Stimulated activated CD4-positive, alpha-beta T cell treated with anti-CD3 and anti-CD28 coated beads, TNF-alpha, amount 100 ng/mL, for 48 hours (primary cell): ENCODE data around the gene NDUFS3.

Experiments used
- DNase-seq, 3 donors: peaks; one replicate each; pipeline ENCODE4 v3.0.0-alpha.2; 2020; ENCODE audit warnings: low read depth in 3 of 3

The NDUFS3 gene

DNA sequence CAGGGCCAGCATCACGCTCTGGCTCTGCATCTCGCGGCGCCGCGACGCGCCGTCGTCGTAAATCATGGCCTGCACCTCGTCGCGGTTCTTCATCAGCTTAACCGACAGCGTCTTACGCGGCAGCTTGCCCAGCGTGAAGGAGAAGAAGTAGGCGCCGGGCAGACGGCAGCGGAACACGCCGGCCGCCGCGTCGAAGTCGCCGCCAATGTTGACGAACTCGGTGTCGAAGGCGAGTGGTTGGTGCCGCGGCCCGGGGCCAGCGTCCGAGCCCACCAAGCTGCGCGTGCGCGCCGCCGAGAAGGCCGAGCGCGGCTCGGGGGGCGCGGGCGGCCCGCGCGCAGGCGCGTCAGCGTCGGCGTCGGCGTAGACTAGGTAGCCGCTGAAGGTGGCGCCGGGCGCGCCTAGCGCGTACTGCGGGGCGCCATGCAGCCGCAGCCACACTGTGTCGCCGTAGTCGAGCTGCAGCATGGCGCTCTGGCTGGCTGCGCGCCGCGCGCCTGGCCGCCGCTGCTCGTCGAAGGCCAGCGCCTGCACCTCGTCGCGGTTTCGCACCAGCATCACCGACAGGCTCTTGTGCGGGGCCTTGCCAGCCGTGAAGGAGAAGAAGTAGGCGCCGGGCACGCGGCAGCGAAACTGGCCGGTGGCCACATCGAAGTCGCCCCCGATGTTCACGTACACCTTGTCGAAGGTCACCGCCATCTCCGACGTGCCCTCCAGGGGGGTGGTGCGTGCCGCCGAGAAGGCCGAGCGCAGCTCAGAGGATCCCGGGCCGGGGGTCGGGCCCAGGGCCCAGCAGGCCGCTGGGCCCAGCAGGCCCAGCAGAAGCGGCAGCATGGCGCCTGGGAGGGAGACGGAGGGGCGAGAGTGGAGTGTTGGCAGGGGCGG, 11.3 kb downstream of the NDUFS3 start:
- DNase-seq: no peak

DNA sequence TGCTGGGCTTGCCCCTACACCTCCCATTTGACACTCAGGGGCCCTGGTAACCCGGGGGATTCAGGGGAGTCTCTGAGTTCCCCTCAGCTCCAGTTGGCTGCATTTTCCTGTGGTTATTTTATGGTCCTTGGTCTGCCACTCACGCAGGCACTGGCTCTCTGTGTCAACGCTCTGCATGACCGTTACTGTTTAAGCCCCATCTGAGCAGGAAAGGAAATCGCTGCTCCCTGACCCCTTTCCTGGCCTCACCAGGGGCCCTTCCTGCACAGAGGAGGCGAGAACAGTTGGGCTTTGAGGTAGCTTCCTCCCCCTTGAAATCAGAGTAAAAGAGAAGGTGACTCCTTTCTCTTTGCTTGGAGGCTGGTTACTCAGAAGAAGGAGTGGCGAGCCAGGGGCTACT, 12.9 kb downstream of the NDUFS3 start:
- DNase-seq: no peak

DNA sequence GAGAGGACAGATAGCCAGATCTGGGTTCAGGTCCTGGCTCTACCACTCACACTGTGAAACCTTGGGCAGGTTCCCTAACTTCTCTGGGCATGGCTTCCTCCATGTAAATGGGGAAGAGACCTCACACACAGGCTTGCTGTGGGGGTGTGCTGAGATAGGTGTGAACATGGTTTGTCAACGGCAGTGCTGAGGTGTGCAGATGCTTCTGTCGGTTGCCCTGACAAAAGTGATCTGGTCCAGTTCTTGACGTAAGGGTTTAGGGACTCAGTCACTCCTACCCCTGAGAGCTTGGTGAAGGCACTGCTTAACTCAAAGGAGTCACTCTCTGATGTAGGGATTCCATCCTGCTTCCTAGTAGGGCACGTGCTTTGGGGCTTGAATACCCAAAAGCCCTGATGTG, 13.4 kb downstream of the NDUFS3 start:
- DNase-seq: no peak

DNA sequence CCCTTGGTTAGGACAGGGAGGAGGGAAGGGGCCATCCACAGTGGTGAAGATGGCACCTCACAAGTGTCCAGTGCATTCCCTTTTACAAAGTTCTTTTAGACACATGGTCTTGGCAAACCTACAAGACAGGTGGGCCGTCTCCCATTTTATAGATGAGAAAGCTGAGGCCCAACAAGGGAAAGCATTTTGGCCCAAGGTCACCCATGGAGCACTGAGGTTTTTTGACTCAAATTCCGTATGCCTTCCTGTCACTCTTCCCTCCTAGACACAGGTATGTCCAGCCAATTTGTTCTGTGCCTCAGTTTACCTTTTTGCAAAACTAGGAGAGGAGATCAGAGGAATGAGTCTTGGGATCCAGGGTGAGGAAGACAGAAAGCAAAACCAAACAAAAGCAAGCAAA, 14.1 kb downstream of the NDUFS3 start:
- DNase-seq: no peak

DNA sequence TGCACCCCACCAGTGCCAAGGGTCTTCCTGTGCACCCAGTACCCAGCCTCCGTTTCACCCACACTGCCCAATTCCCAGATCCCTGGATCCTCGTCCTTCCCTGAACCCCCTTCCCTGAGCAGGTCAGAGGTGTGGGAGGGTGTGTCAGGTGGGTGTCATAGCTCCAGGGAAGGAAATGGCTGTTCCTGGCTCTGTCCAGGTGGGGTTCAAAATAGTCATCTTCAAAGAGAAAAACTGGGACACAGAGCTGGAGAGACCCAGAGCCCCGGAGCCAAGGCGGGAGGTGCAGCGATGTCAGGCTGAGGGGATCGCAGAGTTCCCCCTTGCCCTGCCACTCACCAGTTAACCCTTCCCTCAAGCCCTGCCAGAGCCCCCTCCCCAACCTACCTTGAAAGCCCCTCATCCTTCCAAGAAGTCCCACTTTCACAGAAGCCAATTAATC, 14.6 kb downstream of the NDUFS3 start:
- no peak for DNase-seq

DNA sequence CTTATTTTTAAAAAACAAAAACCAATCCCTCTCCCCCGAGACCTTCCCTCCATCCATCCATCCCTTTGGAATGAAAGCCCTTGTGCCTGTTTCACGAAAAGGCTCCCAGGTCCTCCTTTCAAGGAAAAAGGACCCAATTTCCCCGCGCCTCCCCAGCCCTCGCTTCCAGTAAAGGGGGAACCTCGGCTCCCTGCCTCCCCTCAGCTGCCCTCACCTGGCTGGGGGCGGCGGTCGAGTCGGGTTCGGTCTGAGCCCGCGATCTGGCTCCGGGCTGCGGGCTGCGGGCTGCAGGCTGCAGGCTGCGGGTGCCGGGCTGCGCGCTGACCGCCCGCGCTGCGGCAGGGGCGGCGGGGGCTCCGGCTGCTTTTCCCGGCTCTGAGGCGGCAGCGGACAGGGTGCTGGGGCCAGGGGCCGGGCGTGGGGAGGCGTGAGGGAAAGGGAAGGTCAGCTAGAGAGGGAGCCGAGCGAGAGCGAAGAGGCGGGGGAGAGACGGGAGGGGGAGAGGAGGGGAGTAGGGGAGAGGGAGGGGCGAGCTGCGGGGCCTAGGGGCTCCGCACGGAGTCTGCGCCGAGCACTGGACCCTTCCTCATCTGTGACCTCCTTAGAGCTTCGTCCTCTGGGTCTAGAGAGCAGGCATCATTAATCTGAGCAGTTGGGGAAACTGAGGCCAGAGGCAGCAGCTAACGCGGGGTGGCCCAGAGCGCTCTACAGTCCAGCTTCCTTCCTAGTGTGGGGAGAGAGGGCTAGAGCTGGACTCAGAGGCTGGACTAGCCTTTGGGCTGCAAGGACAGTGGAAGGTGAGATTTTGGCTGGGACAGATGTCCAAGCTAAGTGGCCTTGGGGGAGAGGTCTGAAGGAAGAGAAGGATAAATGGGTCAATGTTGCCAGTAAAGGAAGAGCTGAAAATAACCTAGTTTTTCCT, 15.3 kb downstream of the NDUFS3 start, which contains the start of gene C1QTNF4:
TSS of gene C1QTNF4 (minus strand) at position 478 of the 922 bp plus-strand sequence. CDS start 3,601 bp downstream, outside the sequence.
- no peak for DNase-seq

DNA sequence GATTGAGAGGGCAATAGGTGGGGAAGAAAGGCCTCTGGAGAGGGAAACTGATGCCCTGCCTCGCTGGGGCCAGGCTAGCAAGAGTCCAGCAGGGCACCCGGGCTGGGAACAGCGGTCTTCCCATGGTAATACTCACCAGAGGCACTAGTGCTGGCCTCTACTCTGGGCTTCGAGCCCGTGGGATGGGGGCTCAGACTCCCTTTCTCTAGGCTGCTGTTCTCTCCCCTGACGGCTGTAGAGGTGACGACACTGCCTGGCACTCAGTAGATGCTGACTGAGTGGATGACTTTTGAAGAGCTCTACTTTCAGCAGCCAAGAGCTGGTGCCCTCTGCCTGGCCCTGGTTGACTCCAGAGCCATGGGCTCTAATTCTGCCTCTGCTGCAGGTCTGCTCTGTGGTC, 16.2 kb downstream of the NDUFS3 start:
- no peak for DNase-seq

DNA sequence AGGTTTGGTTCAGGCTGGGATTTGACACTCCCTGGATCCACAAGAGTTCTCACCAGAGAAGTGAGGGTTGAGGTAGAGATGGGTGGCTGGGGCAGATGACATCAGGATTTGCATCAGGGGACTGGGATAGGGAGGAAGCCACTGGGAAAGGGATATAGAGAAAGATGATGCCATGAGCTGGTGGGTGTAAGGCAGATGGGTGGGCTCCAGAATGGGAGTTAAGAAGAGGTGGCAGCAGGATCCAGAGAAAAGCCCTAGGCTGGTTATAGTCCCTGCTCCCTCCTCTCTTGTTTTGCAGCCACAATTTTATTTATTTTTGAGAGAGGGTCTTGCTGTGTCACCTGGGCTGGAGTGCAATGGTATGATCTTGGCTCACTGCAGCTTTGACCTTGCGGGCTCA, 17.1 kb downstream of the NDUFS3 start:
- no peak for DNase-seq

DNA sequence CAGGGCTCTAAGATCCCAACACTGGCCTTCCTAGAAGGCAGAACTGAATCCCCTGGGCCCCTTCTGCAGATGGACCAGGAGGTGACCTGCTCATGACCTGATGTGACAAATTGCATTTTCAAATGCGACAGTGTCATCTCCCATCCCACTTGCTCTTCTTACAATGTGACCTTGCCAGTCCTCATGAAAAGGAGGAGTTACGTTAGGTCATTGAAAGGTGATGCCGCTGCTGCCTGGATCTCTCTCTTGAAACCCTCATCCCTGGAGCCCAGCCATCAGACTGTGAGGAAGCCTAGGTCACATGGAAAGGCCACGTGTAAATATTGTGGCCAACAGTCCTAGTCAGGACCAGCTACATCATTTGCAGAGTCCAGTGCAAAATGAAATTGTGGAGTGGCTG, 21.0 kb downstream of the NDUFS3 start:
- no peak for DNase-seq

DNA sequence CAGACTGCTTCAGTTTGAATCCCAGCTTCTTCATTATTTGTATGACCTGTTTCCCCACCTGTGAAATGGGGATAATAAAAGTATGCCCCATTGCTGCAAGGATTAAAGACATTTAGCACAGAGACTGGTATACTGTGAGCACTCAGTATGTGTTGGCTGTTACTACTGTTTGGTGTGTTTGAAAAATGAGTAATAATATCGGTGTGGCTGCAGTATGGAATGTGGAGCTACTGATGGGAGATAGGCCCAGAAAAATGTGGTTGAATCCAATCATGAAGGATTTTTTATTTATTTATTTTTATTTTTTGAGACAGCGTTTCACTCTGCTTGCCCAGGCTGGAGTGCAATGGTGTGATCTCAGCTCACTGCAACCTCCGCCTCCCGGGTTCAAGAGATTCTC, 24.4 kb downstream of the NDUFS3 start:
- DNase-seq: no peak

DNA sequence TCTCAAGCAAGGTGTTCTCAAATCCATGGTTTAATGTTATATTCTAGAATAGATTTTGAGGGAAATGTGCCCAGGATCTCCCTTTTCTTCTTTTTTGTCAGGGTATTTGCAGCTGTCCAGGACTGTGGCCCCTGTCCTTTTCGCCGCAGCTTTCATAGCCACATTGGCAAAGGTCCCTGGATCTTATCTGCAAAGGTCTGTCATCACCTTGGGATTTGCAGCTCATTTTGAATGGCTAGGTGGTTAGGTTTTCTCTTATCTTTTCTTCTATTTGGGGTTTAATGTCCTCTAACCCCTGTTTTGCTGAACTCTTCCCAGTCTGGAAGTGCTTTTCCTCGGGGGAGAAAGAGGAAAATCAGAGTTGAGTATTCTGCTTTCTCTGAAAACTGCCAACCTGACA, 27.0 kb downstream of the NDUFS3 start:
- DNase-seq: no peak

DNA sequence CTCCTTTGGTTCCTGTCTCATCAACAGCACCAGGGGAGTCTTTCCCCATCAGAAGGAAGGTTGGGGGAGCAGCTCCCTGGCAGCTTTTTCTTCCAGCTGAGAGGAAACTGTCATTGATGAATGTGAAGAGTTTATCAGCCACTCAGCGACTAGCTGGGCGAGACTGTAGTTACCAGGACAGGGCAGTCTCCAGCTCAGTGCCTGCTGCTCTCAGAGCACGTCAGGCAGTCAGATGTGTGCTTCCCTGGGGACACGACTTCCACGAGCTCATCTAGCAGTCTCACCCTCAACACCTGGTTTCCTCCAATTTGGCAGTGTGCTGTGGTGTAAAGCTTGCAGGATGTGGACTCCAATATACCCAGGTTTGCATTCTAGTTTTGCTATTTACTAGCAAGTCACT, 27.9 kb downstream of the NDUFS3 start:
- DNase-seq: no peak

DNA sequence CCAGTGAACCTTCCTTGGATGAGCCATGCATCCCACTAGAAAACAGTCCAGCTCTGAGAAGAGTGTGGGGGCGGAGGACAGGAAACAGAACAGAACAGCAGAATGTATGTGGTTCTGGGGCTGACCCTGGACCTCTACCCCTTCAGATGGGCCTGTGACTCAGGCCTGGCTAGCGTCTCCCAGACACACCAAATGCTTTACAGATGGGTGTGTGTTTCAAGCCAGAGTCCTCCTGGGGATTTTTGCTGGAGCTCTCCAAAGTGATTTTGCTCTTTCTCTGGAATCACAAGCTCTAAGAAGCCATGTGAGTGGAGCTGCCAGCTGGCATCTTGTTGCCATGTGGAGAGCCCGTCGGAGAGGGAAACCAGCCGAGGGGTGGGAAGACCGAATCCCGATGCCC, 28.5 kb downstream of the NDUFS3 start:
- DNase-seq: no peak

DNA sequence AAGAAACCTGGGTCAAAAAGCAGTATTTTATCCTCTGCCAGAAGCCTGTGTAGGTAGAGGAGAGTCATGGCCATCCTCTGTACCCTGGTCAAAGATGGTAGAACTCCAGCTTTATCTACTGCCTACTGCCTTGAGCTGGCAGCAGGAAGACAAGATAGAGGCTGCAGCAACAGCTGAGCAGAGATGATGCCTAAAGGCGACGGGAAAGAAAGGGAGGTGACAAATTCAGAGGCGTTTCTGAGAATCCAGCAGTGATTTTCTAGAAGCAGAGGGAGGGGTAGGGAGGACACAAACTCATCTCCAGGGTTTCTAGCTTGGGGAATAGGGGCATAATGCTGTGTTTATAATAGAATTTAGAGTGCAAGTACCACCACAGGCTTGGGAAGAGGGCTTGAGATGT, 30.8 kb downstream of the NDUFS3 start:
- no peak for DNase-seq

DNA sequence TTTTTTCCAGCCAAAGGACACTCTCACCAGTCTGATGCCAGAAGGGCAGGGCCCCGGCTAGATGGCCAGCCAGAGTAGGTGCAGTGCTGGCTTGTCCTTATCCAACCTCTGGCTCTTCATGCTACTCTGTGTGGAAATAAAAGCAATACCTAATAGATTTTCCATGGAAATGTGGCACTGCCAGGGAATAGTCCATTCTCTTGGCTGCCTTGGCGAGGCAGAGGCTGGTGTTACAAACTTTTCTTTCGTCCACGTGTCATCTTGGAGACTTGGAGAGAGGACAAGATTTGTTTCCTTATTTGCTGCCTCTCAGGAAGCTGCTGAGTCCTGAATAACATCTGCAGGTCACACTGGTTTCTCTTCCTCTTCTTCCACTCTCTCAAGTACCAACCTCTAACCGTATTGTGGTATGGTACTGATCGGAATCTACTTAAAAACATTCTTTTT, 32.5 kb downstream of the NDUFS3 start:
- DNase-seq: no peak

DNA sequence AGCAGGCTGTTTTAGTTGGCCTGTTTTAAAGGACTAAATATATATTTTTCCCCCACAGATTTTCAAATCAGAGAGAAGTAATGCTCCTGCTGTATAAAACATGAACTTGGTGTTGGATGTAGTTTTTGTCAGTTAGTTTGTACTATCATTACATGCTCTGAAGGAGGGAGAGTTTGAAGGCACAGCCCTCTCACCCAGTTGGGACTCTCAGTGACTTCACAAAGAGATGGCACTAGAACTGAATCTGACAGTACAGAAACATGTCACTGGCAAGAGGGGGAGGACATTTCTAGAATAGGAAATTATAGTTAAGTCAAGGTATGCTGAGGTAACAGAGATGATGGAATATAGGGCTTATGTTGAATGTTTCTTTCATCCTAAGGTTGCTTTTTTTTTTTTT, 36.4 kb downstream of the NDUFS3 start:
- DNase-seq: no peak

DNA sequence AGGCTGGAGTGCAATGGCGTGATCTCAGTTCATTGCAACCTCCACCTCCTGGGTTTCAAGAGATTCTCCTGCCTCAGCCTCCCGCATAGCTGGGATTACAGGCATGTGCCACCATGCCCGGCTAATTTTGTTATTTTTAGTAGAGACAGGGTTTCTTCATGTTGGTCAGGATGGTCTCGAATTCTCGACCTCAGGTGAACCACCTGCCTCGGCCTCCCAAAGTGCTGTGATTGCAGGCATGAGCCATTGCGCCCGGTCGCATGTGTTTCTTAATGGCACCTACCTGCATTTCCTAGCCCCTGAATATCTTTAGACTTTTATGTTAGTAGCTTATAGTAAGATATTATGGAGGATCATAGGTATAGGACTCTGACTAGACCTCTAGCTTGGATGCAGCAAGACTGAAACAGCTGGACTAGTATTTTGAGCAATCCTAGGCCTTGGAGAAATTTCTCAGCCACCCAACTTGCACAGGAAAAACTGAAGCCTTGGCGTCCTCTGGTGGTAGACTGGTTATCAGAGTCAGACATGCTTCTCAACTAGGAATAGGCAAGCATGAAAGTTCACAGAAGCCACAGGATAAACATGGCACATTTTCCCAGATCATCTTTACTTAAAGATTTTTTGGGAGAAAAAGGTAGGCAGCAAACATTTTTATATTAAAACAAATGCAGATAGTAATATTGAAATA, 38.0 kb downstream of the NDUFS3 start:
- DNase-seq: no peak

DNA sequence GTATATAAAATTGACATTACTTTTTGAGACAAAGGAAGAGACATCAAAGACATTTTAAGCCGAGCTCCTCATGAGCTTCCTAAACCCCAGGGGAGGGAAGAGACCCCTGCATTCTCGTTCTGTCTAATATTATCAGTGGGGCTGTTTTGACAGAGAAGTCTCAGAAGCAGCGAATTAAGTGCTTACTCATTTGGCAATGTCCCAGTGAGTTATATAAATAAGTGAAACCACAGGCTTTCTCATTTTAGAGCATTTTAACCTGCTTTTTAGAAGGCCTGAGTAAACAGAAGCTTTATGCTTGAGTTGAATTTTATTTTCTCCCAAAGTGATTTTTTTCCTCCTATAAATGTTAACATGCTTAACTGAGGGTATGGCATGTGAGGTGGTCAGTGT, 38.5 kb downstream of the NDUFS3 start:
- DNase-seq: no peak

DNA sequence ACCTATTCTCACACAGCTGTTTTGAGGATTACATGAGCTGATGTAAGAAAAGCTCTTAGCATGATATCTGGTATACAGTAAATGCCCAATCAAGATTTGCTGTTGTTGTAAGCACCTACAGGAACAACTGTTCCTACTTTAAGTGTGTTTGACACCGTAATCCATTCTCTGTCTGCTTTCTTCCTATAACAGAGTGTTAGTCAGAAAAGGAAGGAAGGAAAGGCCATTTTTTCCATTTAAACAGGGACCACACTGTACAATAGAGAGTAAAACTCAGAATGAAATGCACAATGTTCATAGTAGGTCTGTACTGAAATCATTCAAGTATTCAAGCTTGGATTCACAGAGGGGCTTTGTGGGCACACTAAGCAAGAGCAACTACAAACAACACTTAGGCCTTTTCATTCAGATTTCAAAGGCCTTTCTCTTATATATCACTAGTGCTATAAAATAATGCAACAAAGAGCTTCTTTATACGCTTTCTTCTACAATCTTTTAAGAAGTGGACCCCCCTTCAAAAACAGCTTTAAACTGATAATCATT, 42.0 kb downstream of the NDUFS3 start:
- DNase-seq: no peak

DNA sequence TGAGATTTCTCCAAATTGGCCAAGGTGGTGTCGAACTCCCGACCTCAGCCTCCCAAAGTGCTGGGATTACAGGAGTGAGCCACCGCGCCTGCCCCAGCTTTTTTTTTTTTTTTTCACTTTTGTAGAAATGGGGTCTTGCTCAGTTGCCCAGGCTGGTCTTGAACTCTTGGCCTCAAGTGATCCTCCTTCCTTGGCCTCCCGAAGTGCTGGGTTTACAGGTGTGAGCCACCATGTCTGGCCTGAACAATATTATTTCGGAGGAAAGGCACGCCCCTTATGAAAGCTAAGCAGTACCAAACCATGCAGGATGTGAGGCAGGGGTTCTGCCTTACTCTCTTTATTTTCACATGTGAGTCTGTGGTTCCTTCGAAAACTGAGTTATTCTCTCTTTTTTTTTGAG, 47.4 kb downstream of the NDUFS3 start:
- DNase-seq: no peak

DNA sequence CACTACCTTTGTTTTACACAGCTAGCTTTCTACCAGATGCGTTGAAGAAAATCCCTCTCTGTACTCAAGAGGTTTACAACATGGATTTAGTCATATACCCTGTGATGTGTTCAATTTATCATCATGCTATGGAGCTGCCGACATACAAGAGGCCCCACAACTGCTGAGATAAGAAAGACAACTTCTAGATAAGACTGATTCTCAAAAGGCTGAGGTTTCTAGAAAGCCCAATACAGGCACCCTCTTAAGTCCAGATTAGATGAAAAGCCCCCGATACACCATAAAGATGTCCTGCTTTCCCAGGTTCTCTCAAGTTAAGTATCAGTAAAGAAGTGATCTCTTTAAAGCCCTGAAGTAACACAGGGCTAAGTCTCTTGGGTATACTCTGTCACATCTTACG, 49.2 kb downstream of the NDUFS3 start:
- no peak for DNase-seq

DNA sequence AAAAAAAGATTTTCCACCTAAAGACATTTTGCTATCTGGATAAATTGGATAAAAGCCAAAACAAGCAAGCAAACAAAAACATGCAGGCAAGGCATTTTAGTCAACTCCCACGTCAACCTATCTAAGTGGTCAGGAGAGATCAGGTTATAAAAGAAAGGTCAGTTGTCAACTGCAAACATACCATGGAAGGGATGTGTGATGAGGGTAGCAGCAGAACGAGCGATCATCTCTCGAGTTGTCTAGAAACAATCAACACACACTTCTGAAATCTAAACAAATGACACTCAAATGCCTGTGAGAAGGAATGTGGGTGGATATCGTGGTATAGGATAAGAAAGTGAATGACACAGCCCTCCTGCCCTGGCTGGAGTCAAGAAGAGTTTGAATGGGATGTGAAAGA, 52.6 kb downstream of the NDUFS3 start:
- no peak for DNase-seq
